Neuronal stem cell (in vitro differentiated cells): ENCODE measurements around the gene DNAJB2.

Source experiments
- DNase-seq: peaks from one replicate; pipeline ENCODE4 v3.0.0-alpha.2; 2013; ENCODE audit warnings: low spot score
- H2AFZ ChIP-seq: one replicate; pipeline ENCODE4 v1.6.1; 2013; ENCODE audit warnings: mild to moderate bottlenecking, low read length, inconsistent platforms
- H2AK5ac ChIP-seq: 2 replicates; pipeline ENCODE4 v1.6.1; 2013; ENCODE audit warnings: low read depth, mild to moderate bottlenecking, inconsistent platforms, low read length, moderate library complexity, mixed read lengths
- H2BK120ac ChIP-seq: 2 replicates; pipeline ENCODE4 v1.6.1; 2013; ENCODE audit warnings: low read depth, mild to moderate bottlenecking, inconsistent platforms, low read length, moderate library complexity, mixed read lengths
- H2BK12ac ChIP-seq: one replicate; pipeline ENCODE4 v1.6.1; 2013; ENCODE audit warnings: low read length, inconsistent platforms
- H2BK15ac ChIP-seq: 2 replicates; pipeline ENCODE4 v1.6.1; 2013; ENCODE audit warnings: mild to moderate bottlenecking, low read length, inconsistent platforms, mixed read lengths
- H2BK5ac ChIP-seq: one replicate; pipeline ENCODE4 v1.6.1; 2013; ENCODE audit warnings: inconsistent platforms, mild to moderate bottlenecking, low read length, moderate library complexity
- H3K14ac ChIP-seq: one replicate; pipeline ENCODE4 v1.6.1; 2013; ENCODE audit warnings: low read length, inconsistent platforms
- H3K18ac ChIP-seq: 2 replicates; pipeline ENCODE4 v1.6.1; 2013; ENCODE audit warnings: low read length, inconsistent platforms
- H3K23ac ChIP-seq: 2 replicates; pipeline ENCODE4 v1.6.1; 2013; ENCODE audit warnings: low read depth, mild to moderate bottlenecking, mixed read lengths, low read length, inconsistent platforms; ENCODE audit not compliant: poor library complexity
- H3K27ac ChIP-seq: replicated peaks from 3 replicates; pipeline ENCODE4 v1.5.1; 2013; ENCODE audit warnings: low read length, inconsistent platforms
- H3K27me3 ChIP-seq, 3 experiments: 2 replicates each; pipeline ENCODE4 v1.6.1; 2013; ENCODE audit warnings: low read length in 3 of 3, mild to moderate bottlenecking in 2 of 3, inconsistent platforms in 1 of 3, low read depth in 1 of 3, mixed read lengths in 1 of 3, moderate library complexity in 1 of 3; ENCODE audit not compliant: control insufficient read depth in 3 of 3, insufficient read depth in 3 of 3
- H3K36me3 ChIP-seq, 2 donors: replicated peaks in 1 of 2; 2 replicates each; pipeline ENCODE4 v1.6.1; 2013; ENCODE audit warnings: low read length in 2 of 2; ENCODE audit not compliant: control insufficient read depth in 2 of 2, insufficient read depth in 2 of 2
- H3K4ac ChIP-seq: 2 replicates; pipeline ENCODE4 v1.6.1; 2013; ENCODE audit warnings: inconsistent platforms, mild to moderate bottlenecking, low read length, moderate library complexity
- H3K4me1 ChIP-seq, 2 donors: 1 replicate in 1 of 2; 2 replicates in 1 of 2; pipeline ENCODE4 v1.6.1; 2013; ENCODE audit warnings: low read length in 2 of 2, low read depth in 1 of 2; ENCODE audit not compliant: control insufficient read depth in 2 of 2, insufficient read depth in 1 of 2
- H3K4me2 ChIP-seq: one replicate; pipeline ENCODE4 v1.6.1; 2013; ENCODE audit warnings: mild to moderate bottlenecking, low read length, inconsistent platforms; ENCODE audit not compliant: insufficient read depth, poor library complexity, severe bottlenecking
- H3K4me3 ChIP-seq, 2 donors: 2 replicates each; pipeline ENCODE4 v1.5.1; 2013; ENCODE audit warnings: low read length in 2 of 2, mild to moderate bottlenecking in 2 of 2, inconsistent platforms in 1 of 2, moderate library complexity in 1 of 2
- H3K79me1 ChIP-seq: one replicate; pipeline ENCODE4 v1.6.1; 2013; ENCODE audit warnings: low read depth, mild to moderate bottlenecking, inconsistent platforms, low read length, moderate library complexity
- H3K9ac ChIP-seq: one replicate; pipeline ENCODE4 v1.6.1; 2013; ENCODE audit warnings: mild to moderate bottlenecking, low read depth, low read length, inconsistent platforms; ENCODE audit not compliant: poor library complexity
- H3K9me3 ChIP-seq, 2 donors: replicated peaks in 1 of 2; 2 replicates each; pipeline versions ENCODE3 to v1.6.1; 2013; ENCODE audit warnings: low read length in 2 of 2, mild to moderate bottlenecking in 2 of 2, inconsistent platforms in 1 of 2, low read depth in 1 of 2, mixed read lengths in 1 of 2, moderate library complexity in 1 of 2; ENCODE audit not compliant: control insufficient read depth in 2 of 2, insufficient read depth in 1 of 2
- H4K8ac ChIP-seq: one replicate; pipeline ENCODE4 v1.6.1; 2013; ENCODE audit warnings: low read depth, mild to moderate bottlenecking, inconsistent platforms, low read length, moderate library complexity
- H4K91ac ChIP-seq: one replicate; pipeline ENCODE4 v1.6.1; 2013; ENCODE audit warnings: low read length, low read depth, mild to moderate bottlenecking, inconsistent platforms; ENCODE audit not compliant: poor library complexity
- WGBS, 2 donors: extraction: QIAGEN DNeasy Blood & Tissue Kit; methylation state at CpG; one replicate each; pipeline ENCODE4 v1.1.7; 2013; ENCODE audit warnings: missing lambda C conversion rate in 2 of 2, mixed read lengths in 1 of 2; ENCODE audit not compliant: insufficient read length in 2 of 2, insufficient replicate concordance in 1 of 2; ENCODE audit errors: extremely low coverage in 2 of 2; 5-methylcytosine and 5-hydroxymethylcytosine counted together

Gene DNAJB2

DNA sequence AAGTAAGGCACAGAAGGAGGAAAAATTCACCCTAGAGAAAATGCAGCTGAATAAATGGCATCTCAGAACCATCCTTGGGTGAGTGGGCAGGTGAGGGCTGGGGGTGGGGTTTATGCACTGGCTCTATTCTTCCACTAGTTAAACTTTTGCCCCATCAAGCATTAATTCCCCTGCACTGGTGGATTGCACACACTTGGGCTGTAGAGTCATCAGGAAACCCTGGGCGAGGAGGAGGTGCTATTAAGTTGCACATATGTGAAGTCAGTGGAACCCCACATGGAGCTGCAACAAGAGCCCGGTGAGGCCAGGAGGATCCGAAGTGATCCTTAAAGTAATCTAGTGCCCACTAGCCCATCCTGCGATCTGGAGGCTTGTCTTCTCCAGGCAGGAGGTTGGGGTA lies 6.8 kb upstream of the DNAJB2 start:
- H2BK15ac ChIP-seq = no peak overlapping the region
- H3K79me1 ChIP-seq = peaks cover 3% of the 10 kb centered on the region
- DNase-seq = no peak

DNA sequence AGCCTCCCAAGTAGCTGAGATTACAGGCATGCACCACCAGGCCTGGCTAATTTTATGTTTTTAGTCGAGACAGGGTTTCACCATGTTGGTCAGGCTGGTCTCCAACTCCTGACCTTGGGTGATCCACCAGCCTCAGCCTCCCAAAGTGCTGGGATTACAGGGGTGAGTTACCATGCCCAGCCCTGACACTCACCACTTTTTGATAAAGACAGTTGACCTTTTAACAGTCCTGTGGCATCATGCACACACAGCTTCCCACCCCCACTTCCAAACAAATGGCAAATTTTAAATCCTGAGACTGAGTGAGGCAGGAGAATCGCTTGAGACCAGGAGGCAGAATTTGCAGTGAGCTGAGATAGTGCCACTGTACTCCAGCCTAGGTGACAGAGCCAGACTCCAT lies 6.2 kb upstream of the DNAJB2 start:
- H3K4me1 ChIP-seq = peaks cover 8 to 11% of the 10 kb centered on the region in 2 donors
- H3K4me3 ChIP-seq = no peak overlapping the region
- H4K8ac ChIP-seq = peak overlapping the region; percentile 31
- WGBS, 2 donors = no CpG with 5 or more reads among the region's 2 CpGs
- H3K4me2 ChIP-seq = no peak overlapping the region
- H3K27me3 ChIP-seq = peaks cover 0 to 45% (median 5%) of the 10 kb centered on the region in 3 experiments
- no peaks in the 10 kb centered on the region for H3K9me3 ChIP-seq
- H3K23ac ChIP-seq = no peak overlapping the region
- H3K27ac ChIP-seq = no peak overlapping the region
- DNase-seq = no peak
- no peak overlapping the region for H2BK5ac ChIP-seq
- H3K4ac ChIP-seq = no peak overlapping the region
- no peak overlapping the region for H3K9ac ChIP-seq
- no peak overlapping the region for H2BK12ac ChIP-seq
- no peak overlapping the region for H2AK5ac ChIP-seq
- H2BK120ac ChIP-seq = no peak overlapping the region
- H2AFZ ChIP-seq = no peak overlapping the region
- no peak overlapping the region for H4K91ac ChIP-seq
- H3K79me1 ChIP-seq = peaks cover 3% of the 10 kb centered on the region
- H3K36me3 ChIP-seq = no peaks in the 10 kb centered on the region
- no peak overlapping the region for H2BK15ac ChIP-seq
- no peak overlapping the region for H3K18ac ChIP-seq
- no peak overlapping the region for H3K14ac ChIP-seq

More for the DNA sequence above, 6.8 kb upstream of the DNAJB2 start:
- Histone ChIP-seq H4K91ac (no peak overlapping the region), H2BK5ac (no peak overlapping the region), H3K4me3 (no peak overlapping the region), H4K8ac (no peak overlapping the region), H3K14ac (no peak overlapping the region), H2BK120ac (no peak overlapping the region), H3K23ac (no peak overlapping the region), H3K27me3 (peaks cover 0 to 46% (median 2%) of the 10 kb centered on the region in 3 experiments), H3K18ac (no peak overlapping the region), H3K9me3 (no peaks in the 10 kb centered on the region), H2BK12ac (no peak overlapping the region), H3K9ac (no peak overlapping the region), H3K4me2 (no peak overlapping the region), H3K36me3 (no peaks in the 10 kb centered on the region), H2AK5ac (no peak overlapping the region), H2AFZ (no peak overlapping the region), H3K4ac (no peak overlapping the region), H3K27ac (no peak overlapping the region), H3K4me1 (peaks cover 3 to 8% of the 10 kb centered on the region in 2 donors)
- no CpG with 5 or more reads among the region's 4 CpGs for WGBS, 2 donors

DNA sequence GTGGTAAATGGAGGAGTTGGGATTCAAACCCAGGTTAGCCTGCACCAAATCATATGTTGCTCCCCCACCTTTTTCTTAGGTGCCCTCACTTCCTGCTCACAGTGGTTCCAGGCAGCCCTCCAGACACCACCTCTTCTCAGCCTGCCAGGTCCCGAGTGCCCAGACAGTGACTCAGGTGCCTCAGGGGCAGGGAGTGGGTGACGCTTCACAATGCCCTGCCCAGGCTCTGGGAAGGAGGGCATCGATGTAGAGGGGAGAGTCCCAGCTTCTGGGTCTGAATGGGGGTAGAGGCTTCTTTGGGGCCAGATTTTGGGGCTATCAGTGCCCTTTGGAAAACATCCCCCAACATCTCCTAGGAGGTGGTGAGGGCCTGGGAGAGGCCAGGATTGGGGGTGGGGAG lies 5.2 kb upstream of the DNAJB2 start:
- no peak overlapping the region for H4K91ac ChIP-seq
- H3K27ac ChIP-seq = no peak overlapping the region
- no peak for DNase-seq
- H2BK12ac ChIP-seq = peak overlapping the region; percentile 14
- no peak overlapping the region for H2BK120ac ChIP-seq
- H2BK5ac ChIP-seq = no peak overlapping the region
- H3K9me3 ChIP-seq = no peaks in the 10 kb centered on the region
- no peak overlapping the region for H3K4me2 ChIP-seq
- H4K8ac ChIP-seq = no peak overlapping the region
- no peak overlapping the region for H3K14ac ChIP-seq
- no peaks in the 10 kb centered on the region for H3K36me3 ChIP-seq
- no peak overlapping the region for H3K4ac ChIP-seq
- H3K27me3 ChIP-seq = peaks cover 0 to 42% (median 5%) of the 10 kb centered on the region in 3 experiments
- H3K18ac ChIP-seq = peak overlapping the region; percentile 65
- H2AK5ac ChIP-seq = no peak overlapping the region
- H3K23ac ChIP-seq = peak overlapping the region; percentile 3
- H3K4me3 ChIP-seq = no peak overlapping the region
- peaks cover 15 to 20% of the 10 kb centered on the region in 2 donors for H3K4me1 ChIP-seq
- H2BK15ac ChIP-seq = peak overlapping the region; percentile 65
- WGBS, 2 donors = no CpG with 5 or more reads among the region's 3 CpGs
- H2AFZ ChIP-seq = no peak overlapping the region
- H3K79me1 ChIP-seq = peaks cover 3% of the 10 kb centered on the region
- no peak overlapping the region for H3K9ac ChIP-seq

DNA sequence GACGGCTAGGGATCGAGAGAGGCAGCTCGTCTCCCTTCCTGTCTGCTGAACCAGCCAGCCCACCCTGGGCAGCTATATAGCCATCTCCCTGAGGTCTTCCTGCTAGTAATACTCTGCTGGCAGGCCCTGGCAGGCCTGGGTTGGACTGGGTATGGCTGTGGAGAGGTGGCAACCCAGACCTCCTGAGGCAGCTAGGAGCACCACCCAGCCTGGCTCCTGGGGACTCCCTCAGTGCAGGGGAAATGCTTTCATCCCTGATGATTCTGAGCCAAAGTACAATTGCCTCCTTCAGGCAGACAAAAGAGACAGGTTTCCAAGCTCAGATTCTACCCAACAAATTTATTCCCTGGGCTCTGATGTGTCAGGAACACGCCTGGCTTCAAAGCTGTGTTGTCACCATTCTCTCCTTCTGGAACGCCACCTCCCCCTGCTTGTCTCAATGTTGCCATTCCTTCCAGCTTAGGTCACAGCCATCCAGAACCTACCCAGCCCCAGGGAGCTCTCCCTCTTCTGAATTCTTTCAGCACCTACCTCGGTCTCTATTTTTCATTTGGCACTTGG lies 4.7 kb upstream of the DNAJB2 start:
- H3K27ac ChIP-seq = no peak overlapping the region
- H3K79me1 ChIP-seq = peaks cover 3% of the 10 kb centered on the region
- no peak overlapping the region for H3K4ac ChIP-seq
- no CpG with 5 or more reads among the region's 6 CpGs for WGBS, 2 donors
- H3K18ac ChIP-seq = peak overlapping the region; percentile 38
- no peak overlapping the region for H4K8ac ChIP-seq
- no peak overlapping the region for H3K14ac ChIP-seq
- H3K27me3 ChIP-seq = peaks cover 0 to 37% (median 3%) of the 10 kb centered on the region in 3 experiments
- H3K4me1 ChIP-seq = peaks cover 15 to 20% of the 10 kb centered on the region in 2 donors
- no peak overlapping the region for H3K4me2 ChIP-seq
- no peak overlapping the region for H2BK5ac ChIP-seq
- no peaks in the 10 kb centered on the region for H3K36me3 ChIP-seq
- peak overlapping the region; percentile 3 for H3K23ac ChIP-seq
- no peak overlapping the region for H2AK5ac ChIP-seq
- H2BK120ac ChIP-seq = no peak overlapping the region
- no peaks in the 10 kb centered on the region for H3K9me3 ChIP-seq
- no peak for DNase-seq
- H2BK12ac ChIP-seq = no peak overlapping the region
- H4K91ac ChIP-seq = no peak overlapping the region
- no peak overlapping the region for H2BK15ac ChIP-seq
- H3K4me3 ChIP-seq = no peak overlapping the region
- H3K9ac ChIP-seq = no peak overlapping the region
- peak overlapping the region; percentile 3 for H2AFZ ChIP-seq
